Breast epithelium (tissue), 3 donors: ENCODE data around the gene VSTM2B.

ENCODE experiments used
- POLR2A ChIP-seq: fragments of 450-650 bp; IDR thresholded peaks from one replicate; pipeline ENCODE4 v1.6.1; 2016; ENCODE audit warnings: antibody characterized with exemption, mild to moderate bottlenecking, moderate library complexity
- TF ChIP-seq, protein P1 (sequence below), 3 donors: fragments of 450-650 bp; IDR thresholded peaks; one replicate each; pipeline ENCODE4 v1.5.1; 2016 to 2017; ENCODE audit warnings: antibody characterized with exemption in 3 of 3, mild to moderate bottlenecking in 3 of 3, moderate library complexity in 3 of 3

DNA sequence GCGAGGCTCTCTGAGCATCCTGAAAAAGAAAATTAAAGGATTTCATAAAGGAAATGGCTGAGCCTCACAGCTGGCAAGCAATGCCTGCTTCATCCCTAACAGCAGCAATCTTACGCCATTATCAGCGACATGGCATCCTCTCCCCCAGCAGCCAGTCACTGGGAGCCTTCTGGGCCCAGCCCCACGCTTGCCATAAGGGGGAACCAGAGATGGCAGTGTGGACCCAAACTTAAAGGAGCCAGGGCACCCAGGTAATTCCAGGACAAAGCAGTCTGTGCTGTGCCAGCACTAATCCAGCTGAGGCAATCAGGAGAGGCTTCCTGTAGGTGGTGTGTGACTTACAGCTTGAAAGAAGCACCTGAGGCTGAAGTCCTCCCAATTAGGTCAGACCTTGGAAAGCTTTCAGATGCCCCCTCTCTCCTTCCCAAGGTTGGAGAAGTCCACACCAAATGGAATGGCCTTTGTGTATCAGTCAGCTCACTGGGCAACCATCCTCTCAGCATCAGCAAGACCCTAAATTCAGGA is 10.3 kb downstream of the VSTM2B start:
- TF ChIP-seq, protein P1, sequence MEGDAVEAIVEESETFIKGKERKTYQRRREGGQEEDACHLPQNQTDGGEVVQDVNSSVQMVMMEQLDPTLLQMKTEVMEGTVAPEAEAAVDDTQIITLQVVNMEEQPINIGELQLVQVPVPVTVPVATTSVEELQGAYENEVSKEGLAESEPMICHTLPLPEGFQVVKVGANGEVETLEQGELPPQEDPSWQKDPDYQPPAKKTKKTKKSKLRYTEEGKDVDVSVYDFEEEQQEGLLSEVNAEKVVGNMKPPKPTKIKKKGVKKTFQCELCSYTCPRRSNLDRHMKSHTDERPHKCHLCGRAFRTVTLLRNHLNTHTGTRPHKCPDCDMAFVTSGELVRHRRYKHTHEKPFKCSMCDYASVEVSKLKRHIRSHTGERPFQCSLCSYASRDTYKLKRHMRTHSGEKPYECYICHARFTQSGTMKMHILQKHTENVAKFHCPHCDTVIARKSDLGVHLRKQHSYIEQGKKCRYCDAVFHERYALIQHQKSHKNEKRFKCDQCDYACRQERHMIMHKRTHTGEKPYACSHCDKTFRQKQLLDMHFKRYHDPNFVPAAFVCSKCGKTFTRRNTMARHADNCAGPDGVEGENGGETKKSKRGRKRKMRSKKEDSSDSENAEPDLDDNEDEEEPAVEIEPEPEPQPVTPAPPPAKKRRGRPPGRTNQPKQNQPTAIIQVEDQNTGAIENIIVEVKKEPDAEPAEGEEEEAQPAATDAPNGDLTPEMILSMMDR (IDR thresholded peaks at IDR 0.05): no peak
- no peak for TF ChIP-seq POLR2A
